Upper lobe of left lung (tissue), 4 donors: ENCODE measurements around the gene ZDHHC17.

ENCODE experiments used
- CTCF ChIP-seq, 6 experiments: fragments of 450-650 bp in 4 of 6; fragments of 200-600 bp in 2 of 6; sonication (generic) in 2 of 6; IDR thresholded peaks; one replicate each; pipeline ENCODE4 v1.5.1; 2016 to 2019; ENCODE audit warnings: antibody characterized with exemption in 6 of 6
- POLR2A ChIP-seq, 4 donors: fragments of 450-650 bp; IDR thresholded peaks; one replicate each; pipeline ENCODE4 v1.5.1; 2016 to 2017; ENCODE audit warnings: antibody characterized with exemption in 4 of 4, mild to moderate bottlenecking in 2 of 4
- POLR2AphosphoS5 ChIP-seq, 2 donors: sonication (generic); formaldehyde crosslinking; IDR thresholded peaks; one replicate each; pipeline ENCODE4 v1.5.1; 2017; ENCODE audit warnings: antibody characterized with exemption in 2 of 2

DNA sequence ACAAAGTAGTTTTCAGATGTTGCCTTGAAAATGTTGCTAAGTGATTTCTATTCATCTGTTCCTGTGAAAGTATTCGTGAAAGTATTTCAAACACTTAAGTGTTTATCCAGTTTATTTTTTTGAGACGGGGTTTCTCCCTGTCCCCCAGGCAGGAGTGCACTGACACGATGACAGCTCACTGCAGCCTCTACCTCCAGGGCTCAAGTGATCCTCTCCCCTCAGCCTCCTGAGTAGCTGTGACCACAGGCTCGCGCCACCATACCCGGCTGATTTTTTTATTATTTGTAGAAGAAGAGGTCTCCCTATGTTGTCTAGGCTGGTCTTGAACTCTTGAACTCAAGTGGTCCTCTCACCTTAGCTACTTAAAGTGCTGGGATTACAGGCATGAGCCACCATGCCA, 1.7 kb downstream of the ZDHHC17 start:
- TF ChIP-seq POLR2A (IDR thresholded peaks at IDR 0.05): no peak
- no peak for TF ChIP-seq CTCF (IDR thresholded peaks at IDR 0.05)
- TF ChIP-seq POLR2AphosphoS5 (IDR thresholded peaks at IDR 0.05): no peak
